GM19099 (cell line): ENCODE measurements around the gene KAZN.

Experiments
- POLR2A ChIP-seq: IDR thresholded peaks from 3 replicates; pipeline ENCODE4 v1.6.1; 2011; ENCODE audit warnings: low read depth; ENCODE audit not compliant: insufficient read length; ENCODE audit errors: extremely low read depth

Gene KAZN

DNA sequence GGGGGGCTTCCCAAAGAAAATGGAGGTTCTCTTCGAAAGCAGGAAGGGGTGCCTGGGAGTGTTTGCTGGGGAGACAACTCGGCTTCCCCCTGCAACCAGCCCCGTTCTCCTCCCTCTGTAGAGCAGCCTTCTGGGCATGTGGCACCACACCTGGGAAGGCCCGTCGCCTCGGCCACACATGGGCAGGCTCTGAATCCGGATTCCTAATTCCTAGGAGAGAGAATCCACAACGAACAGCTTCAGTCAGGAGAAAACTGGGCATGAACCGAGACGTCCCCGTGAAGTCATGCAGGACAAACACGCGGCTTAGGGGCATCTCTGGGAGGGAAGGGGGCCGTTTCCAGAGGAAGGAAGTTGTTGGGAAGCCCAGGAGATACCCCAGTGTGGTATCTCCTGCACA lies 224.5 kb downstream of the KAZN start:
- TF ChIP-seq POLR2A, result no peak

DNA sequence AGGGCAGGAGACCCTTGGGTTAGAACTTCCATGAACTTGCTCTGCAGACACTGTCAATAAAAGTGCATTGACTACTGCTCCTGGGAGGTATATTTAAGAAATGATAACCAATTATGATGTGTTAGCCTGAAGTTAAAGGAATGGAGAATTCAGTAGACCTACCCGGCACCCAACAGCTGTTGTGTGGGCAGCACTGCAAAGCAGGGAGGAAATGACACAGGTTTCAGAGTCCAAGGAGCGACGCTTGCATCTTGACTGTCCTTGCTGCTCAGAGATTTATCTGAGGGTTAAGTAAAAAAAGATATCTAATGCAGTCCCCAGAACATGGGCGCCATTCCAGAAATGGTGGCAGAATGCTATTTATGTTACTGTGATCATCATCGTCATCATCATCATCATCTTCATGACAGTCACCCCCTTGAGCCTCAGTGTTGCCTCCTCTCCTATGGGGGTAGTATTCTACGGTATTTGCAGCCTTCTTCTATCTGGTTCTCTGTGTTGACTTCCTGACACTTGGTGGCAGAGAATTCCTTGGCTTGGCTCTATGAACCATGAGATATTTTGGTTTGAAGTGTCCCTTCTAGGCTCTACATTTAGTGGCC lies 225.9 kb downstream of the KAZN start:
- TF ChIP-seq POLR2A, result no peak

DNA sequence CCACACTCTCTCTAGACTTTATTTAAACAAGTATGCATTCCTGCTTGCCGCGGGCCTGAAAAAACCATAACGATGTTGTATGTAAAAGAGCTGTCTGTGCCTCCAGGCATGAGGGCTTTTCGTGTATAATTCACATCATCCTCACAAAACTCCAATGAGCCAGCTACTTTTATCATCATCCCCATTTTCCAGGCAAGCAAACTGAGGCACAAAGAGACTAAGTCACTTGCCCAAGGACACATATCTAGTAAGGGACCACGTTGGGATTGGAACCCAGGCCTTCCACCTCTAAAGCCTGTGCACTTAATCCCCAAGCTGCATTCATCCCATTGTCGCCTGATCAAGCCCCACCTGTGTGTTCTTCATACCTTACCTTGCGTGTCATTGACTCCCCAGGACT lies 226.9 kb downstream of the KAZN start:
- no peak for TF ChIP-seq POLR2A

DNA sequence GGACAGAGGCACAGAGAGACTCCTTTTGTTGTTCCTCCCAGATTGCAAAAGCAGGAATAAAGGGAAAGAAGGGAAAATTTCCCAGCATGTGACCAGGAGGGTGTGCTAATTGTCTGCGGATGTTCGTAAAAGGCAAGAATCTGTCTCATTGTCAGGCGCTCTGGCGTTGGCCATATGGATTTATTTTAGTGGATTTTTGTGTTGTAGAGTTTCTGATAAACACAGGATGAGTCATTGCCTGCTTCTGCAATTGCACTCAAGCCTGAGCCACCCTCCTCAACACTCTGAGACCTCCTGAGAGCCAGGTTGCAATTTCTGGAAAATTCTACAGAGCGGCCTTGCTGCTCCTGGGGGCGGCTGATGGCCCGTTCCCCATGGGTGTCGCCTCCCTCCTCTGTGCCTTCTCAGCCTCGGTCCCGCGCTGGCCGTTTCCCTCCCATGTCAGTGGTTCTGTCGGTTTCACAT lies 227.7 kb downstream of the KAZN start:
- no peak for TF ChIP-seq POLR2A

DNA sequence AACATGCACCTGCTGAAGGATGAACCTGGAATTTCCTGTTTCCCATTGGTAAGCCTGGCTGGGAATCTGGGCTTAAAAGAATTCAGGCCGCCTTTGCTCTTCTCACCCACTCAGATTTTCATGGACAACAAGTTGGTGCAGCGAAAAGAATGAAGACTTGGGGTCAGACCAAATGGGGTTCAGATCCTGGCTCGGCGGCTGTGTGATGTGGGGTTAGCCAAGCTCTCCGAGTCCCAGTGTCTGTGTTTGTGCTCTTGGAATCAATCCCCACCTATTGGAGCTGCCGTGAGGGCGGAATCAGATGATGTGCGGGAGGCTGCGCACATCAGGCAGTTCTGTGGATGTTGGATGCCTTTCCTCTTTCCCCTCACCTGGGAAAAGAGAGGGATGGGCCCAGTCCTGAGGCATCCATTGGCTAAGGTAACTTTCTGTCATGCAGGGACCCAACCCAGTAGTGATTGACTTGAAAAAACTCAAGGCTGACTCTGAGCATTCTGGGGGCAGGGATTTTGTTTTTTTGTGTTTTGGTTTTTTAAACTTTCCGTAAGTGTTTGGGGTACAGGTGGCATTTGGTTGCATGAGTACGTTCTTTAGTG lies 228.3 kb downstream of the KAZN start:
- no peak for TF ChIP-seq POLR2A

DNA sequence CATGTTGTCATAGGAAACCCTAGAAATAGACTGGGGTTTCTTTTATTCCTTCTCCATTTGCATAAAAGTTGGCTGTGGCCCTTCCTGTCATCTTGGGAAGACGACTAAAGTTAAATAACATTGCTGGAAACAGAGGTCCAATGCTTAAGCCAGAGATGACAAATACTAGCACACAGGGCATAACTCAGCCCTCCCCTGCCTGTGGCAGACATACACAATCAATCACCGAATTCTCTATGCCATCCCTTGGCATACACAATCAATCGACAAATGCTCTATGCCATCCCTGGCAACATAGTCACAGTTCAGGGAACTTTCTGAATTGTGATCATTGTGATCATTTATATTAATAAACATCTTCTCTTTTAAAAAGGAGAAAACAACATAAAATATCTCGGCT lies 229.4 kb downstream of the KAZN start:
- no peak for TF ChIP-seq POLR2A

DNA sequence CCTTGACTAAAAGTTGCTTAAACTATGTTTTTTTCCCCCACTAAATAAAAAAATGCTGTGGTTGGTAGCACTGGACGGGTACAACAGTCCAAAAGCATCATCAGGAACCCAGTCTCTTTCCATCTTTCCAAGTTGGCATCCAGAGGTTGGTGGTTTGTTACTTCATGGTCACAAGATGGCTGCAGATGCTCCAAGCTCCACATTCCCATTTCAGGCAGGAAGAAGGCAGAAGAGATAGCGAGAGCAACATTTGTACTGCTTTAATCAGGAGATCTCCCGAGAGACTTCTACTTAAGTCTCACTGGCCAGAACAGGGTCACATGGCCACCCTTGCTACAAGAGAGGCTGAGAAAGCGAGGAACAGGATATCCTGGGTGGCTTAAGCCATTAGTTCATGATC lies 230.2 kb downstream of the KAZN start:
- TF ChIP-seq POLR2A, result no peak

DNA sequence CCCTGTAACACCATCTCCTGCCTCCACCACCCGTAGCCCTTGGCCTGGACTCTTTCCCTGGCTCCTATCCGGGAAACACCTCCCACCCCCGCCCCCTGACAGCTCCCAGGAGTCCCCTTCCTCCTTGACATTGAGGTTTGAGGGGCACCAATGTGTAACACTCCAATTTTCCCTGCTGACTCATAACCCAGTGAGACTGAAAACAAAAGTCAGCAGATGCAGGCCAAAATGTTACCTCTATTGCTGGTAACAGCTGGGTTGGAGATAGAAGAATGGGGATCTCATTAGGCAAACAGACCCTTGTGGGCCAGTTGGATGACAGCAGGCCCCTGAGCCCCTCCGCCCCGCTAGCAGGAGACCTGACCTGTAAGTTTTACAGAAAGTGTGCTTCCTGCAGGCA lies 237.2 kb downstream of the KAZN start:
- TF ChIP-seq POLR2A, result no peak

DNA sequence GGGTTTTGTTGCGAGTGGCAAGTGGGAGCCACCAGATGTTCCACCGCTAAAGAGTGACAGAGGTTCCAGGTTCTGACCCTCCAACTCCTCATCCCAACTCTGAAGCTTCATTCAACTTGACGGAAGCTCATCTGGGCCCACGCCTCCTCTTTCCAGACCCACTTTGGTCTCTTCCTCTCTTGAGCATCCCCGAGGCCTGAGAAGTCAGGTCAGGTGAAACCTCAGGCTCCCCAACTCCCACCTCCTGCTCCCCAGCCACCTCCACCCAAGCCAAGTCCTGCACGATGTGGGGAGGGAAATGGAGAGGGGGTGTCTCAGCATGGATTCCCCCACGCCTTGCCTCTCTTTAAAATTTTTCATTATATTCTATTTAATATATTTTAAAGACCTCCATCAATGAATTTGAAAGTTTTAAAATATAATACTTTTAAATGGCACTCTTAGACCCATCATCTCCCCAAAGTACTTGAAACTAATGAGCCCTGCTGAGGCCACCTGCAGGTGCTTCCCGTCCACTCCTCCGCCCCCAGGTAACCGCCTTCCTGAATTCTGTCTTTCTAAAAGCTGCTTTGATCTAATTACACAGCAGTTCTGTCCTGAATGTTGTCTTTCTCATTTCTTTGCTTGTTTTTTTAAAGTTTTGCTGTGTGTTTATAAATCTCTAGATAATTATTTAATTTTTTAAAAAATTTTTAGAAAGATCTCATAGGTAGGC lies 238.1 kb downstream of the KAZN start:
- no peak for TF ChIP-seq POLR2A

DNA sequence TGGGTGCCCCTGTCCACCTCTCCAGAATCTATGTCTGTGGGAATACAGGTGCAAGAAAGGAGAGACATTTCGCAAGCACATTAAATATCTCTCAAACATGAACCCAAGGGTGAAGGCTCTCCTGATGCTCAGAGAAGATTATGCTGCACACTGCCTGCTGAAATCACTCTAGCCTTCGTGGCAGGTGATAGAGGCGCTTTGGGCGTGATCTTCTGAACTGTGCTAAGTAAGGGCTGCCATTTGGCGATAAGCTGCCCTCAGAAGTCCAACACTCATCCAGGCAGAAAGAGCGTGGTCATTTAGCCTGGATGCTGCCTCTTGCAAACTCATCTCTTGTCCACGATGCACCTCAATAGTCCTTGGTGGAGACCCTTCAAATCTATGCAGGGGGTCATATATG lies 241.9 kb downstream of the KAZN start:
- TF ChIP-seq POLR2A, result no peak

DNA sequence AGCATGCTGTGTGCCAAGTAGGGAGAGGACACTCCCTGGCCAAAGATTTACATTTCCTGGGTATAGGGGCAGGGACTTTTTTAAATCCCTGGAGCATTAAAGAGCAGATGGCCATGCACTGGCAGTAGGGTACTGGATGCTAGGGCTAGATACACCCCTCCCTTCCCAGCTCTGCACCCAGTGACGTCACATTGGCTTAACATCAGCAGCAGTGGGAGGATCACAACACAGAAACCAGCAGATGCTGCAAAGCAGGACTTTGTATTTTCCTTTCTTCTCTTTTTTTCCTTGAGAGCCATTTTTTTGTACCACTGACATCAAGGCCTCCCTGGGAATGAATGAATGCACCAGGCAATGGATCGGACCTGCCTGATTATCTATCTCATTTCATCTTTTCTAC lies 243.0 kb downstream of the KAZN start:
- no peak for TF ChIP-seq POLR2A

DNA sequence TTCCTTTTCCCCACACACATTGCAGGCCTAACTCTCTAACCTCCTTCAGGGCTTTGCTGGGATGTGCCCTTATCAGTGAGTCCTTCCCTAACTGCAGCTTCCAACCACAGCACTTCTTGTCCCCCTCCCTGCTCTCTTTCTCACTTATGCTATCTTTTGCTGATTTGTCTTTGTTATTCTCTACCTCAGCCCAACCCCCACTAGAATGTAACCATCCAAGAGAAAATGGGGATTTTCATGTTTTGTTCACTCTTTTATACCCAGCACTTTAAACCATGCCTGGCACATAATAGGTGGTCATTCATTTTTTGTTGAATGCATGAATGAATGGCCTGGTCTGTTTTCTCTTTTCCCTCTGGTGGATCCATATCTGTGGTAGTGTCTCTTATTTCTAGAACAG lies 243.5 kb downstream of the KAZN start:
- TF ChIP-seq POLR2A, result no peak

DNA sequence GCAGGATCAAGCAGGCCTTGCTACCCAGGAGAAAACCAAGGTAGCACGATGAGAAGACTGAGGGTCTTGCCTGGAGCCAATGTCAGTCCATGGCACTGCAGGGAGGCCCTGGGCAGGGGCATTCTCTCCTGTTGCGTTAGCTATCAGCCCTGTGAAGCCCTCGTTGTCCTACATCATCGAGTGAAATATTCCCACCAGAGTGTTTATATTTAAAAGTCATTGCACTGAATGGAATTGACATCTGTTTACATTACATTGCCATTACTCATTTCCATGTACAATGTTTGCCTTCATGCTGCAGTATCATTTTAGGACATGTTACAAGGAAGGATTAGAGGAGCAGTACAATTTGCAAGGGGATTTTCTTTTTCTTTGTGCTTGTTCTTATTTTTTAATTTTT lies 243.9 kb downstream of the KAZN start:
- TF ChIP-seq POLR2A, result no peak

DNA sequence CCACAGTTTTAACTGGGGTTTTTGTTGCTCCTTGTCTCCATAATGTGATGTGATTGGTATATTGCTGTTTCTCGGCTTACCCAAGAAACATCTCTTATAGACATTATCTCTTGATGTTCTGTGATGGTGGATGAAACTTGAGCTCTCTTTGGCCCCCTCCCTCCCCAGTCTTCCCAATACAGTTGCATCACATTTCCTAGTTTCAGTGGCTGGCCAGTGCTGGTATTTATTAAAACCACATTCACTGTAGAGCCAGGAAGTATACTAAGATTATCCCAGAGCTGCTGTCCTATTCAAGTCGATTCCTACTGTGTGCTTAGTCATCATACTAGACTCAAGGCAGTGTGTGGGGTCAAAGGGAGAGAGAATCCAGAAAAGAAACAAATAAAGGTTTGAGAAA lies 244.4 kb downstream of the KAZN start:
- no peak for TF ChIP-seq POLR2A

DNA sequence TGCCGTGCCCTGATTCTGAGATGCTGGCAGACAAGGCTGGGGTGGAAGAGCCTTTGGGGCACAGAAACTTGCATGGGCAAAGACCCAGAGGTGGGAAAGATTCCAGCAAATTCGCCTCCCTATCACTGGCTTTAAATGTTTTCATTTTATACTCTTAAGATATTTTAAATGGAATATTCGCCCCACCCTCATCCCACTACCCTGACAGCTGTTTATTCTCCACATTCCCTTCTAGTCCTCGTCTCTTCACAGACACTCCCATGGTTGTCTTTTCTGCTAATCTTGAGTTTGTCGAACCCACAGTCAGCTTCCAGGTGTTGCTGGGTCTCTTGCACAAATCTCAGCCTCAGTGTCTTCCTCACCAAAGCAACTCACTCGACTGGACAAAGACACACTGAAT lies 245.0 kb downstream of the KAZN start:
- TF ChIP-seq POLR2A, result no peak

DNA sequence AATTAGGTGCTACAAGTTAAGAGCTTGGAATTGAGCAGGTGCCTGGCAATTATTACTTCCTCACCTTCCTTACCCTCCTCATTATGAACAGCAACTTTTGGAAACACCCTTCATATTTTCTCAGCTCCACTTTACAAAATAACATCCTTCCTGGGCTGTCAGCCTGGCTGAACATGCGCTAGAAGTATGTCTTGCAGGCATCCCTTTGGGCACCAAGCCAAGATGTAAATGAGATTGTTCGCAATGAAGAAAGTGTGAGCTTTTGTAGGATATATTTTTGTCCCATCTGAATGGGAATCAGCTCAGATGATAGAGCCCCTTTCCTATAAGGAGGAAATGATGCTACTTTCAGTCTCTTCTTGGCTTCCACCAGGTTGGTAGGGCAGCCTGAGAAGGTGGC lies 245.9 kb downstream of the KAZN start:
- no peak for TF ChIP-seq POLR2A

DNA sequence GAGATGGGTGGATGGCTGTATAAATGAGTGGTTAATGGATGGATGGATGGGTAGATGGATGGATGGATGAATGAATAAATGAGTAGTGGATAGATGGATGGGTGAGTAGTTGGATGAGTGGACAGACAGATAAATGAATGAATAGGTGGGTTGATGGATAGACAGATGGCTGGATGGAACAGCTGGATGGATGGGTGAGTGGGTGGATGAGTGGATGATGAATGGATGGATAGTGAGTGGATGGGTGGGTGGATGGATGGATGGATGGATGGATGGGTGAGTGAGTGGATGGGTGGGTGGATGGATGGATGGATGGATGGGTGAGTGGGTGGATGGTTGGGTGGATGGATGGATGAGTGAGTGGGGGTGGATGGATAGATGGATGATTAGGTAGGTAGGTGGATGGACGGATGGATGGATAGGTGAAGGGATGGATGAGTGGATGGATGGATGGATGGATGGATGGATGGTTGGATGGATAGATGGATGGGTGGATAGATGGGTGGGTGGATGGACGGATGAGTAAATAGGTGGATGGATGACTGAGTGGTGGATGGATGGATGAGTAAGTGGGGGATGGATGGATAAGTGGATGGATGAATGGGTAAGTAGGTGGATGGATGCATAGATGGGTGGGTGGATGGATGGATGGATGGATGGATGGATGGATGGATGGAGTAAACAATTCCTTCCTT lies 246.6 kb downstream of the KAZN start:
- no peak for TF ChIP-seq POLR2A

DNA sequence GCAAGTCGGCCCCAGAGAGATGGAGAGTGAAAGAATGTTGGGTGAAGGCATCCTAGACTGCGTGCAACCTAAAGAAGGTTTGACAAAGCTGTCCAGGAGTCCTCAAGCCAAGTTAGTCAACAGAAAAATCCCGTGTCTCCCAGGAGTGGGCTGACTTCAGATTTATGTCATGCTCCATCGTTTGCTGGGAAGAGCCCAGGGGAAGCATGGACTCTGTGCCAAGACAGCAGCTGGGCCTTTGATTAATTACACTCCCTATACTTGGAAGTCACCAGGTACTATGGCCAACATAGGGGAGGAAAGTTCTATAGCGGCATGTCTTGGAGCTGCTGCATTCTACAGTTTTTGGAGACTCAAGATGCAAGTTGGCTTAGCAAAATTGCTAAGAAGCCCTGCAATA lies 247.4 kb downstream of the KAZN start:
- no peak for TF ChIP-seq POLR2A
